ENCODE results near the gene FKBP15.
A peak's percentile ranks its signal among the peaks of the same experiment; 100 is the strongest.
"Not testable (repeated sequence)": the region's sequence is repeated elsewhere in the genome, so short reads cannot be mapped to it uniquely, and the experiment has no call there.

The FKBP15 gene

DNA sequence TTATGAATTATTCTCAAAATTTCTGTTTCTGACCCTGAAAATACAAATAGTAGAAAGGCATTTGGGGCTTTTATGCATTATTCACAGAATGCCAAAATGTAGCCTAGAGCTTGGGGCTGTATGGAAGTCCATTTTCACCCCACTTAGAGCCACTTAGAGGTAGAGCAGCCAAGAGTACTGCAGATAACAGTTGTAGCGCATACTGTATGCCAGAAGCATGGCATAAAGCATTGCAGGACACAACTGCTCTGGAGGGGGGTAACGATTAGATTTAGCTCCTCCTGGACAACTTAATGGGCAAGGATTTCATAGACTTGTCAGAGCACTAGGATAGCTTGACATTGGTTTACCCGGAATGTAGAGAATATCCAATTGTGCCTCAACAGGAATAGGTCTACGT is 15.9 kb upstream of the FKBP15 start:
- intact Hi-C loops (cut with DNase I): no loop called here
- DNase-seq: no peak

GRCh38 chr9:113235701-113236255 is 14.7 kb upstream of the FKBP15 start:
- DNase-seq; intact Hi-C loops (cut with DNase I): not testable (repeated sequence)

- intact Hi-C loops (cut with DNase I): no loop called here
- no peak for DNase-seq
These were observed 10.6 kb upstream of the FKBP15 start for GRCh38 chr9:113231701-113232100.

- intact Hi-C loops (cut with DNase I): no loop called here
- no peak for DNase-seq
These were observed 7.1 kb upstream of the FKBP15 start for GRCh38 chr9:113228130-113228665.

DNA sequence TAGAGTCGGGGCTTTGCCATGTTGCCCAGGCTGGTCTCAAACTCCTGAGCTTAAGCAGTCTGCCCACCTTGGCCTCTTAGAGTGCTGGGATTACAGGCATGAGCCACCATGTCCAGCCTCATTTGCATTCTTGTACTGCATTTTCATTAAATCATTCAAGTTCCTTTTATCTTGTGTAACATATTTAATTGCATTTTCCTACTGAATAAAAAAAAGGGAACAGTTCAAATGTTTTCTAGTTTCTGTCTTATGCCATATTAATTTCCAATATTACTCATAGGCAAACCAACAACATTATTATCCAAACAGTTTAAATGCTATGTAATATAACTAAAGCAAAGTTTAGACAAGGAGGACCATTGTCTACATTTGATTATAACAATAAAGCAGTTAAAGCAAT is 6.4 kb upstream of the FKBP15 start:
- intact Hi-C loops (cut with DNase I): no loop called here
- DNase-seq: no peak

- no peak for DNase-seq
- intact Hi-C loops (cut with DNase I): loop anchor here (5.0 kb wide), 1 partner anchor 188 kb away; the partner anchor contains the start of genes C9orf43 and POLE3
These were observed 2.9 kb upstream of the FKBP15 start for GRCh38 chr9:113223963-113224362.

GRCh38 chr9:113222482-113222841 is 1.4 kb upstream of the FKBP15 start:
- intact Hi-C loops (cut with DNase I): loop anchor here (5.0 kb wide), 1 partner anchor 190 kb away; the partner anchor contains the start of genes C9orf43 and POLE3
- DNase-seq: no peak

- intact Hi-C loops (cut with DNase I): loop anchor here (2.0 to 5.0 kb wide), 3 partner anchors 53 to 190 kb away; partner anchors contain the start of genes C9orf43, CDC26, POLE3 and PRPF4
- DNase-seq: peak in 1 of 42 donors; percentile 21
These were observed 864 bp upstream of the FKBP15 start for GRCh38 chr9:113221800-113222481.

DNA sequence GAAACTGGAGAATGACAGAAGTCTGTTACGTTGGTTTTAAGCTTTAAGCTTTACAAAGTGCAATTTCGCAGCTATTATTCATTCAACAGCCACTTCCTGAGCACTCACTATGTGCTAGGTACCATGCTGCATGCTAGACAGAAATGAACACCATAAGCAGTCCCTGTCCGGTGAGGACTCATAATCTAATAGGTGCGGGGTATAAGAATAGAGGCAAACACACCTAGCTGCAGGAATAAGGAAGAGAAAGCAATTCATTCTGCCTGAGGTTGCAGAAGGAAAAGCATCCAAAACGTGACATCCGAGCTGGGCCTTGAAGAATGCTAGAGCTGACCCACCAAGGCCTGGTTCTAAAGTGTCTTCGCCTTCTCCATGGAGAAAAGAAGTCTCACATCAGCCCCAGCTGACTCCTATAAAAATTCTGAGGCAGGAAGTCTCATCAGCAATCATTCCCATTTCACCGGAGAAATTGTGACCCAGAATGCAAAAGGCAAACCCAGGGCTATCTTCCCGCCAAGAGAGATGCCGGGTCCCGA is 542 bp downstream of the FKBP15 start:
- intact Hi-C loops (cut with DNase I): loop anchor here (2.0 to 5.0 kb wide), 3 partner anchors 54 to 192 kb away; partner anchors contain the start of genes C9orf43, CDC26, POLE3 and PRPF4
- DNase-seq: no peak

- no peak for DNase-seq
- intact Hi-C loops (cut with DNase I): loop anchor here (2.0 to 5.0 kb wide), 3 partner anchors 55 to 192 kb away; partner anchors contain the start of genes C9orf43, CDC26, POLE3 and PRPF4
These were observed 1.1 kb downstream of the FKBP15 start for GRCh38 chr9:113219969-113220368.

DNA sequence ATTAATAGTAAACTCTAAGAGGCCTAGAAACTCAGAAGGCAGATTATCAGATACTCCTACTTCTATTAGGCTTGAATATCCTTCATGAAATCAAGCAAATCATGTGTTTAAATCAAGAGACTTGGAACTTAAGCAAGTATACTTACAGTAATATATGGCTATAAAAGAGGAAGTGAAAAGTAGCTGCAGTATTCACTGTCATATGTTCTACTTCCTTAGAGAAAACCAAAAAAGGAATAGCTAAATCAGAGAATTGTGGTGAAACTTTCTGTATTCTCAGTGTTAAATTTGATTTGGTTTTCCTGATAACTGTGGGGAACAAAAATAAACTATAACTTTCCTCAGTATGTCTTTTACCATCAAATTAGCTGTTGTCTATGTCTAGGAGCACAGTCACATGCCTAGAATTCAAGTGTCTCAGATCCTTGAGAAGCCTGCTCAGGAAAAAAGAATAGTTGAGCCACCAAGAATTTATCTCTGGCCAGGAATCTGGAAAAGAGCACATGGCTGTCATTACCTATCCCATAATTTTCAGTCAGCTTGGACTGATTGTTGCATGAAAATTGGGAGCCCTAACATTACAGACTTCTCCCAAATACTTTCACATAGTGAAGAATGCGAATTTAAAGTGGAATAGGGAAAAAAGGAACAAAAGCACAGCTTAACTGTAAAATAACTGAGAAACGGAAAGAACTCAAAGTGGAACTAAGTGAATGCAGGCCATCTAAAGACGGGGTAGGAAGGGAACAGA is 1.7 kb downstream of the FKBP15 start:
- no peak for DNase-seq
- intact Hi-C loops (cut with DNase I): no loop called here

- intact Hi-C loops (cut with DNase I): no loop called here
- DNase-seq: no peak
These were observed 4.7 kb downstream of the FKBP15 start for GRCh38 chr9:113216406-113216805.

- DNase-seq: no peak
- intact Hi-C loops (cut with DNase I): no loop called here
These were observed 5.9 kb downstream of the FKBP15 start for GRCh38 chr9:113215132-113215531.

GRCh38 chr9:113210815-113211214 is 10.3 kb downstream of the FKBP15 start:
- DNase-seq: peak in 11 of 42 donors; percentile 7 to 41 (median 16)
- intact Hi-C loops (cut with DNase I): no loop called here

- intact Hi-C loops (cut with DNase I): no loop called here
- DNase-seq: no peak
These were observed 15.2 kb downstream of the FKBP15 start for GRCh38 chr9:113205861-113206260.

- DNase-seq: no peak
- intact Hi-C loops (cut with DNase I): no loop called here
These were observed 15.6 kb downstream of the FKBP15 start for GRCh38 chr9:113205432-113205831.

GRCh38 chr9:113199683-113200329 is 21.3 kb downstream of the FKBP15 start:
- intact Hi-C loops (cut with DNase I): no loop called here
- no peak for DNase-seq

DNA sequence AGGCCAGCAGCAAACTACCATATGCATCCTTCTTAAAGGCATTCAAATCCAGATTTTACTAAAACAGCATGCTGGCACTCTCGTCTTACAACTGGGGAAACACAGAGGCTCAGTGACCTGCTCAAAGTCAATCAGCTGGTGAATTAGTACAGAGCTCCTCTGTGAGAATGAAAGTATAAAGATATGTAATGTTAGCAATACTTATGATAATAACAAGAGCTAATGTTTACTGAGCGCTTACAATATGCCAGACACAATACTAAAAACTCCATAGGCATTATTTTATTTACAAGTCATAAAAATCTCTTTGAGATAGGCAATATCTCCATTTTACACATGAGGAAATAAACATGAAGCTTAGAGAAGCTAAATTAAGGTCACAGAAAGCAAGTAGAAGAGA is 28.6 kb downstream of the FKBP15 start:
- no peak for DNase-seq
- intact Hi-C loops (cut with DNase I): no loop called here
